ENCODE data around the gene PLCL2.

The PLCL2 gene

DNA sequence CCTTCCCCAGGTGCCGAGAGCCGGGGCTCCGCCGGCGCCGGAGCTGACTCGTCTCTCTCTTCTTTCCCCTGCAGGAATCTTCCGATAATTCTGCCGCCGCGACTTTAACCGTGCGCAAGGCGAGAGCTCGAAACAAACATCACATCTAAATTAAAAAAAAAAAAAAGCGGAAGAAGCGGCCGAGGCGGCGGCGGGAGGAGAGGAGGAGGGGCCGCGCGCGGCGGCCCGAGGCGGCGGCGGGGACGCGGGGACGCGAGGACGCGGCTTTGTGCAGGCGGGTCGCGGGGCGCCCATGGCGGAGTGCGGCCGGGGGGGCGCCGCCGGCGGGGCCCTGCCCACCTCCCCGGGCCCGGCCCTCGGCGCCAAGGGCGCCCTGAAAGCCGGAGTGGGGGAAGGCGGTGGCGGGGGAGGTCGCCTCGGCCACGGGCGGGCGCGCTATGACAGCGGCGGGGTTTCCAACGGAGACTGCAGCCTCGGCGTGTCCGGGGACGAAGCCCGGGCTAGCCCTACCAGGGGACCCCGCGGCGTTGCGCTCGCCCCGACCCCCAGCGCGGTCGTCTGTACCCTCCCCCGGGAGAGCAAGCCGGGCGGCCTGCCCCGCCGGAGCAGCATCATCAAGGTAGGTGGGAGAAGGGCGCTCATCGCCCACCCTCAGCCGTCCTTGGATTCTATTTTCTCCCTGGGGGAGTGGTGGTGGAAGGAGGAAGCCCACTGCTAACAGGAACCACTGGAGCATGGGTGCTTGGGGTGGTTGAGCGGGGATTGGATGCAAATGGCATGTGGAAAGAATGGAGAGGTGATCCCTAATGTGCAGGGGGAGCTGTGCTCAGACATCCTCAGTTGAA lies at the start of gene PLCL2:
Gene PLCL2 (plus strand): TSS at position 208 of the 845 bp plus-strand sequence. CDS start 85 bp downstream, at position 293.
- H3K4me3 ChIP-seq, result peak within 1 kb of the TSS; percentile 66
- H3K9me3 ChIP-seq, result no peaks in the 10 kb centered on the region
- DNase-seq, result peak; percentile 30 to 72
- no peak for TF ChIP-seq CTCF (IDR thresholded peaks at IDR 0.05)
- intact Hi-C loops (cut with DNase I; ENCODE audit: low total_unique reads), result loop anchor here (10.0 kb wide), 1 partner anchor 330 kb away; no protein-coding TSS in a partner anchor
- H3K36me3 ChIP-seq, result no peaks in the 10 kb centered on the region
- H3K27me3 ChIP-seq, result no peaks in the 10 kb centered on the region
- H3K4me1 ChIP-seq, result peaks cover 0 to 65% (median 17%) of the 10 kb centered on the region in 4 donors
- H3K27ac ChIP-seq, result peak within 1 kb of the TSS; percentile 84 to 87

DNA sequence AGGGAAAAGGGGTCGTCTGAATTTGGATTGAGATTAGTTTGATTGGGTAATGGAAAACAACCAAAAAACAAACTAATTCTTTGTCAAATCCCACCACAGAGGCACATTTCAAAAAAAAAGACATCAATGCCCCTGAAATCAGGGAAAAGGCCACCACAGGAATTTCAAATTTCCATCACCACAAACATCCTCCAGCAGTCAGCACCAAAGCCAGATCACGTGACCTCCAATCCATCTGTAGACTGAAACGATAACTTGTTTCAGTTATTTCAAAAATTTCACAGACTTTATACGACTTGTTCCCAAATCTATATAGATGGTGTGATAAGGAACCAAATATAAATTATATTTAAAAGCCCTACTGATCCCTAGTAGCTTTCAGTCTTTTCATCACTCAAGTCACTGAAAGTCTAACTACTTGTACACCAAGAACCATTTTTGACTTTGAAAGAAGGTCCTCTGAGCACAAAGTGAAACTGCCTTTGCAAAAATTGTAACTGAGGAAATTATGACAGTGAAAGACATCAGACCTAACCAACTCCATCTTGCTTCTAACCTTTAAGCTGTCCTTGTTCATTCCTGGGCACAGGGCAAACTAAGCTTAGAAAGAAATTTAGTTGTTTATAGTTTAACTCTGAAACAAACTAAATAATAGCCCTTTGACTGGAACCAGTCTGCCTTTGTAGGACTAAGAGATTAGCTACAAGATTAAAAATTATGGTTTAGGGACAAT lies 48.1 kb upstream of the PLCL2 start:
- Histone ChIP-seq H3K27ac (no peak overlapping the region), H3K4me3 (no peak overlapping the region), H3K36me3 (no peaks in the 10 kb centered on the region), H3K4me1 (no peaks in the 10 kb centered on the region), H3K9me3 (no peaks in the 10 kb centered on the region), H3K27me3 (no peaks in the 10 kb centered on the region)
- intact Hi-C loops (cut with DNase I; ENCODE audit: low total_unique reads), result no loop called here
- TF ChIP-seq CTCF (IDR thresholded peaks at IDR 0.05), result no peak
- no peak for DNase-seq

- Histone ChIP-seq H3K27me3 (no peaks in the 10 kb centered on the region), H3K27ac (no peak overlapping the region), H3K4me1 (no peaks in the 10 kb centered on the region), H3K4me3 (no peak overlapping the region), H3K36me3 (no peaks in the 10 kb centered on the region), H3K9me3 (no peaks in the 10 kb centered on the region)
- intact Hi-C loops (cut with DNase I; ENCODE audit: low total_unique reads), result no loop called here
- TF ChIP-seq CTCF (IDR thresholded peaks at IDR 0.05), result no peak
- DNase-seq, result peak in 1 of 2 donors; percentile 29
Observed at GRCh38 chr3:16837602-16838001, 47.2 kb upstream of the PLCL2 start.

DNA sequence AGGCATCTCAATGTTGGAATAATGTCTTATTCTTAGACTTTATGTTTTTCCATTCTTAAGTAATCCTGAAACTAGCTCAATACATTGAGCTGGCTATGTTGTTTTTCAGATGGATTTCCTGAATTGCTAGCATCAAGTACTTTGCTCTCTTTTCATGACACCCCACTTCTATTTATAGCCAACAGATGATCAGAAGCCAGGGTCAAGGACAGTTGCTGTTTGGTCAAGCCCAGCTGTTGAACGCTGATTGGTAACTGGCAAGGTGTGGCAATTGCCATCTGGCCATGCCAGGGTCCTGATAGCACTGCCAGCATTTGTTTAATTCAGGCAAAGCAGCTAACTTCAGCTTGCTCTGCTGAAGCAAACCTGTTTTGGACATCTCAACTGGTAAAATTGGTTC lies 46.2 kb upstream of the PLCL2 start:
- TF ChIP-seq CTCF (IDR thresholded peaks at IDR 0.05), result no peak
- no peak overlapping the region for H3K4me3 ChIP-seq
- H3K9me3 ChIP-seq, result no peaks in the 10 kb centered on the region
- H3K4me1 ChIP-seq, result no peaks in the 10 kb centered on the region
- no peaks in the 10 kb centered on the region for H3K36me3 ChIP-seq
- H3K27me3 ChIP-seq, result no peaks in the 10 kb centered on the region
- no peak overlapping the region for H3K27ac ChIP-seq
- intact Hi-C loops (cut with DNase I; ENCODE audit: low total_unique reads), result no loop called here
- DNase-seq, result no peak

- intact Hi-C loops (cut with DNase I; ENCODE audit: low total_unique reads), result no loop called here
- no peaks in the 10 kb centered on the region for H3K27me3 ChIP-seq
- TF ChIP-seq CTCF (IDR thresholded peaks at IDR 0.05), result no peak
- no peaks in the 10 kb centered on the region for H3K36me3 ChIP-seq
- DNase-seq, result no peak
- H3K4me1 ChIP-seq, result no peaks in the 10 kb centered on the region
- no peaks in the 10 kb centered on the region for H3K9me3 ChIP-seq
- H3K27ac ChIP-seq, result no peak overlapping the region
- H3K4me3 ChIP-seq, result no peak overlapping the region
Observed at GRCh38 chr3:16839271-16840100, 45.3 kb upstream of the PLCL2 start.

All from tibial artery (tissue), 4 donors.